ENCODE data around the gene SPEG. TPM values are rescaled to one million over a fixed set of nuclear protein-coding genes. Genes with fewer than 3 reads are reported as not detected.
"Not testable (repeated sequence)": the region's sequence is repeated elsewhere in the genome, so short reads cannot be mapped to it uniquely, and the experiment has no call there.

Gene SPEG
- total RNA-seq, 1 donor from 2014 or later = 14.2 TPM

DNA sequence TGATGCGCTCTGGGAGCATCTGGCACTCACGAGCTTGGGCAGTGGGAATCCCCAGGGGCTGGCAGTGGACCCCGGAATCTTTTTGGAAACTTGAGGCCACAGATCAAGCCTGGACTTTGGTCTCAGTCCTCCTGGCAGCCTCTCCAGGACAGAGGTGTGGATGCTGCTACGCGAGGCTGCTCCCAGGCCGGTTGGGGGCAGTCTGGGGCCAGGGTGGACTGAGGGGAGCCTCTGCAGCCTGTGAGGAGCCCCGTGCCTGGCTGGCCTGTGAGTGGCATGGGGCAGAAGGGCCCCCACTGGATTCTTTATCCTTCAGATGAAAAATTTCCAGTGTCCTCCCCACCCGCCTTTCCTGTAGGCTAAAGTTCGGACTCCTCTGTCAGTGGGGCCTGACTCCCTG, 29.2 kb upstream of the SPEG start:
- DNase-seq = no peak

DNA sequence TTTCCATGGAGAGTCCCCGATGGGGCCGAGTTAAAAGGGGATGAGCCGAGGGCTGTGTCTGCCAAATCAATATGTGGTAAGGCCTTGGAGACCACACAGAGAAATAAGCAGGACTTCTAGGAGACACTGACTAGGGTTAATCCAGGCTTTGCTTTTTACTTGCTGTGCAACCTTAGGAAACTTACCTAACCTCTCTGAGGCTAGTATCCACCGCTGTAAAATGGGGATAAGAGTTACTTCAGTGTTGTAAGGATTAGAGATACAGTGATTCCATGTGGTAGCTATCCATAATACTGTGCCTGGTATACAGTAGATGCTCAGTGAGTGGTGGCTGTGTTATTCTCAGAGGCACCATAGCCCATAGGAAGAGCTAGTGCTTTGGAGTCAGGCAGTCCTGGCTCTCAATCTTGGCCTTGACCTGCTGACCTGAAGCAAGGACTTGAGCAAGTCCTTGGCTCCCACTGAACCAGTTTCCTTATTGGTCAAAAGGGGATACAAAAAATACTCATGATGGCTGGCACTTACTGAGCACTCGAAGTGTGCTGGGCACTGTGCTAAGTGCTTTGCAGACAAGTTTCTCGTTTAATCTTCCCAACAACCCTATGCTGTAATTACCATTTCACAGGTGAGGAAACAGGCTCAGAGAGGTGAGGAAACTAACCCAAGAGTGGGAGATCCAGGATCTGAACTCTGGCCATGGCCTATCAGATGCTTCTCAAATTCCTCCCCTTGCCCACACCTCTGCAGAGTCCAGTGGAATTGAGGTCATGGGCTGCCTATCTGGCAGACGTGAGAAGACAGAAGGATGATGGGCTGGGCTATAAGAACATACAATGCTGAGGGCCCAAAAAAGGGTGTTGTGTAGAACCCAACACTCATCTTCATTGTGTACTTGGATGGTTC, 28.4 kb upstream of the SPEG start:
- no peak for DNase-seq

DNA sequence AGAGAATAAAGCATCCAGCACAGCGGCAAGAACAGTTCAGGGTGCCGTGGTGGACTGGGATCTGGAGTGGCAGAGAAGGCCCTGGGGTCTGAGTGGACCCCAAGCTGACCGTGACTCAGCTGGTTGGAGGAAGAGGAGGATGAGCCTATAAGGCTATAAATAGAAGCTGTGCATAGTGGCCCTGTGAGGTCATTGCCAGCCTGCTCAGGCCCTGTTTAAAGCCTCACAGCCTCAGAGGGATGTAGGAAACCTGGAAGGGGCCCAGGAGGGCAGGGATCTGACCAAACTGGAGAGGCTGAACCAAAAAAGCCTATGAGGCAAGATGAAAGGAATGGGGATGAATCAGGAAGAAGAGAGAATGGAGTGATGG, 27.8 kb upstream of the SPEG start:
- DNase-seq = no peak

DNA sequence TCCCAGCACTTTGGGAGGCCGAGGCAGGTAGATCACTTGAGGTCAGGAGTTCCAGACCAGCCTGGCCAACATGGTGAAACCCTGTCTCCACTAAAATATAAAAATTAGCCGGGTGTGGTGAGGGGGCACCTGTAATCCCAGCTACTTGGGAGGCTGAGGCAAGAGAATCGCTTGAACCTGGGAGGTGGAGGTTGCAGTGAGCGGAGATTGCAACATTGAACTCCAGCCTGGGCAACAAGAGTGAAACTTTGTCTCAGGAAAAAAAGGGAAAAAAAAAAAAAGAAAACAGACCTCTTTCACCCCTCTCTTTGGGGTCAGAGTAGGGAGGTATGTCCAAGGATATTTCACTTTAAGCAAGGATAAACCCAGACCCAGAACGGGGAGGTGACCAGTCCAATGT, 27.3 kb upstream of the SPEG start:
- not testable (repeated sequence) for DNase-seq

DNA sequence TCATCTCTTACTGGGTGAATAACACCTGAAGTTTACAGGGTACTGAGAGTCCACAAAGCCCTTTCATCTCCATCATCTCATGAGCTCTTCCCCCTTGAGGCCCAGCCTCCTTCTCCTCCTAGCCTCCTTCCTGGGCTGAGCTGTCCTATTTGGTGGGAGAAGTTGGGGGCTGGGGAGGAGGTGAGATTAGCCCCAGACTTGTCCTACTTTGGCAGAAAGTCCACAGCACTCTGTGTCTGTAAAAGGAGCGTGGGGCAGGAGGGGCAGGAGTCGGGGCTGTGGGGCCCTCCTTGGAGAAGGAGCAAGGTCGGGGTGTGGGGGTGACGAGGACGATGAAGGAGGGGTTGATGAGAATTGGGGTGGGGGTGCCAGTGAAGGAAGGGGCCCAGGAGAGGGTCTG, 26.4 kb upstream of the SPEG start:
- DNase-seq = no peak

DNA sequence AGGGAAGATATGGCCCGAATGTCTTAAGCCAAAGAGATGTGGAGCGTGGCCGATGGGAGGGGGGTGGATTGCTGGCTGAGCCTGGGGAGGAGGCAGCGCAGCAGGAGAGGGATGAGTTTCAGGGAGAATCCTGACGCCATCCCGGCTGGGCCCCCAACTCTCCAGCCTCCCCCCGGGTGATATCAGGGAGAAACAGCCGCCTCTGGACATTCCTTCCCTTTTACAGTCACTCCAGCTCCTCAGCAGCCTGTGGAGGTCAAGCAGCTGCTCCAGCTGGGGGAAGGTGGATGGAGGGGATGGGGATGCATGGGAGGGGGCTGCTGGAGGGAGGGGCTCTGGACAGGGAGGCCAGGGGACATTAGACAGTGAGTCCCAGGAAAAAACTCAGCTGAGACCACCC, 26.0 kb upstream of the SPEG start:
- no peak for DNase-seq

DNA sequence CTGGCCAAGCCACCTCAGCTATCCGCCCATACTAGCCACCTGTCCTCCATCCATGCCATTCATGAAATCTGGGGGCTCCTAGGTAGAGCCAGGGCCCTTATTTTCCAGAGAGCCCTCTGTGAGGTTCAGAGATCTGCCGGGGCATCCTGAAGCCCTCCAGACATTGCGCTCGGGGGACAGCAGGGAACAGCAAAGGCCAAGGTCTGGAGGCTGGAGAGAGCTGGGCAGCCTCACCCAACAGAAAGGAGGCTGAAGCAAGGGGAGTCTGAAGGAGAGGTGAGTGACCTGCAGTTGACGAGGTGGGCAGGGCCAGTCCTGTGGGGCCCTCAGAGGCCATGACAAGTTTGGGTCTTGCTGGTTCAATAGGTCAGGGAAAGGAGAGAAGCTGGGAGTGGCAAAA, 25.0 kb upstream of the SPEG start:
- DNase-seq = no peak

DNA sequence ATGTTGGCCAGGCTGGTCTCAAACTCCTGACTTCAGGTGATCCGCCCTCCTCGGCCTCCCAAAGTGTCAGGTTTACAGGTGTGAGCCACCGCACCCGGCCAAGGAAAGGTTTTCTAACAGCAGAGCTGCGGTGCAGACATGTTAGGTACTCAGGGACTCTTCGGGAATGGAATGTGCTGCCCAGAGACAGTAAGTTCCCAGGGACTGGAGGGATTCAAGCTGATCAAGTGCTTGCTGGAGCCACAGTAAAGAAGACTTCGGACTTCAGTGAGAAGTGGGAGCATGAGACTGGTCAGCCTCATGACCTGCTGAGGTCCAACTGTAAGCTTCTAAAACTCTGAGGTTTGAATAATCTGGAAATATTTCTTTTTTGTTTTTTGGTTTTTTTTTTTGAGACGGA, 24.3 kb upstream of the SPEG start:
- no peak for DNase-seq

DNA sequence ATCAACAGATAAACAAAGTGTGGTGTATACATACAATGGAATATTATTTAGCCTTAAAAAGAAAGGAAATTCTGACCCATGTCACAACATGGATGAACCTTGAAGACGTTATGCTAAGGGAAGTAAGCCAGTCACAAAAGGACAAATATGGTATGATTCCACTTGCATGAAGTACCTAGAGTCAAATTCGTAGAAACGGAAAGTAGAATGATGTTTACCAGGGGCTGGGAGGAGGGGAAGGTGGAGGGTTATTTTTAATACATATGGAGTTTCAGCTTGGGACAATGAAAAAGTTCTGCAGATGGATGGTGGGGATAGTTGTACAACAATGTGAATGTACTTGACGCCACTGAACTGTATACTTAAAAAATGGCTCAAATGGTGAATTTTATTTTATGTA, 19.8 kb upstream of the SPEG start:
- no peak for DNase-seq

DNA sequence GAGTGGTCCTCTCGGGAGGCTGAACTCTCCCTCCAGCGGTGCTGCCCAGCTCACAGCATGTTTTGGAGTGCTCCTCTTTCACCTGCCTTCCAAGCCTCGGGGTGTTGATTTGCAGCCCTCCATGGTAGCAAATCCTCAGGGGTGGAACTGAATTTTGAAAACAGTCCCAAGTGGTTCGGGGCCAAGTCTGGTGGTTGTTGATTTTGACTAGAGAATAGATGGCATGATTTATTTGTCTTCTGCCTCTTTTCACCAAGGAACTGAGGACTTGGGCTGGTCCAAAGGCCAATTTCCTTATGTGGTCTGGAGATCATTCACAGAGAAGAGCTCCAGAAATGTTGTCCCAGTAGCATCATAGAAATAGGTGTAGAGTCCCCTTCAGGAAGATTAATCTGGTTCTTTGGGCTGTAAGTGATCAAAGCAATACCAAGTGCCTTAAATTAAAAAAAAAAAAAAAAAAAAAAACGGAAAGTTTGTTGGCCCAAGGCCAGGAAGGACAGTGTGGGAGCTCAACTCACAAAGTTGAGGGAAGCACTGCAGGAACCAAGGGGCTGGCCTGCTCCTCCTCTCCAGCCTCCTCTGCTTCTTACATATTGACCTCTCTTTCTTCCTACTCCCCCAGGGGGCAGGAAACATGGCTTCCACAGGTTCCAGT, 18.9 kb upstream of the SPEG start:
- DNase-seq = no peak

DNA sequence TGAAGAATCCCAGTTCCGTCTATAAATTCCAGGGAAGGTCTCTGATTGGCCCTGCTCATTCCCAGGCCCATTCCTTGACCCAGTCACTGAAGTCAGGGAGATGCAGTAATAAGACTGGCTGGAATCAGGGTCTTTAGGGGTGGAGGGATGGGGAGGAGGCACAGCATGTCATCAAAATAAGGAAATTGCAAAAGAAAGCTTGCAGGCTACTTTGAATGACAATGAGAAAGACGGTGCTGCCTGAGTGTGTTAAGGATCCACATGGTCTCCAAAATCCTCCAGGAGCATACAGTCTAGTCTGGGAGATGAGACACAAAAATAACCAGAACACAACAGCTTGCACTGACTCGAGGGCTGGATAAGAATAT, 18.4 kb upstream of the SPEG start:
- no peak for DNase-seq

DNA sequence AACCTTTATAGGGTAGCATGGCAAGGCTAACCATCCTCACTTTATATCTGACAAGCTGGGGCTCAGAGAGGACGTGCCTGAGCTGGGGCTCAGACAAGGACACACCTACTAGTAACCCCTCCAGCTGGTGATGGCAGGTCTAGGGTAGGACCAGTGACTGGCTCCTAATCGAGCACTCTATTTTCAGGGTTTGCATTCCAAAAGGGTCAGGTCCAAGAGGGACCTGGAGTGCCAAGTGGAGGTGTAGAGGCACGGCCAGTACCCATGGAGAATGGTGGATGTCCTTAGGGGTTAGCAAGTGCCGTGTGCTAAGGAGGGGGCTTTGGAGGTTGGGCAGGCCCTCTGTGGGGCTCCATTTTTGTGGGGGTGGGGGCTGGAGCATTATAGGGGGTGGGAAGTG, 17.7 kb upstream of the SPEG start:
- DNase-seq = no peak

DNA sequence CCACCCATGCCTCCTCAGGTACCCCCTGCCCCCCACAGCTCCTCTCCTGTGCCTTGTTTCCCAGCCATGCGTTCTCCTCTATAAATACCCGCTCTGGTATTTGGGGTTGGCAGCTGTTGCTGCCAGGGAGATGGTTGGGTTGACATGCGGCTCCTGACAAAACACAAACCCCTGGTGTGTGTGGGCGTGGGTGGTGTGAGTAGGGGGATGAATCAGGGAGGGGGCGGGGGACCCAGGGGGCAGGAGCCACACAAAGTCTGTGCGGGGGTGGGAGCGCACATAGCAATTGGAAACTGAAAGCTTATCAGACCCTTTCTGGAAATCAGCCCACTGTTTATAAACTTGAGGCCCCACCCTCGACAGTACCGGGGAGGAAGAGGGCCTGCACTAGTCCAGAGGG, 17.3 kb upstream of the SPEG start:
- DNase-seq = no peak

DNA sequence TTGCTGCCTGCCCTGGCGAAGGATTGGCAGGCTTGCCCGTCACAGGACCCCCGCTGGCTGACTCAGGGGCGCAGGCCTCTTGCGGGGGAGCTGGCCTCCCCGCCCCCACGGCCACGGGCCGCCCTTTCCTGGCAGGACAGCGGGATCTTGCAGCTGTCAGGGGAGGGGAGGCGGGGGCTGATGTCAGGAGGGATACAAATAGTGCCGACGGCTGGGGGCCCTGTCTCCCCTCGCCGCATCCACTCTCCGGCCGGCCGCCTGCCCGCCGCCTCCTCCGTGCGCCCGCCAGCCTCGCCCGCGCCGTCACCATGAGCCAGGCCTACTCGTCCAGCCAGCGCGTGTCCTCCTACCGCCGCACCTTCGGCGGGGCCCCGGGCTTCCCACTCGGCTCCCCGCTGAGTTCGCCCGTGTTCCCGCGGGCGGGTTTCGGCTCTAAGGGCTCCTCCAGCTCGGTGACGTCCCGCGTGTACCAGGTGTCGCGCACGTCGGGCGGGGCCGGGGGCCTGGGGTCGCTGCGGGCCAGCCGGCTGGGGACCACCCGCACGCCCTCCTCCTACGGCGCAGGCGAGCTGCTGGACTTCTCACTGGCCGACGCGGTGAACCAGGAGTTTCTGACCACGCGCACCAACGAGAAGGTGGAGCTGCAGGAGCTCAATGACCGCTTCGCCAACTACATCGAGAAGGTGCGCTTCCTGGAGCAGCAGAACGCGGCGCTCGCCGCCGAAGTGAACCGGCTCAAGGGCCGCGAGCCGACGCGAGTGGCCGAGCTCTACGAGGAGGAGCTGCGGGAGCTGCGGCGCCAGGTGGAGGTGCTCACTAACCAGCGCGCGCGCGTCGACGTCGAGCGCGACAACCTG, 16.3 kb upstream of the SPEG start, which contains the start of gene DES:
TSS of gene DES (plus strand) at position 223 of the 857 bp plus-strand sequence. CDS start at position 309, 86 bp downstream.
- no peak for DNase-seq

DNA sequence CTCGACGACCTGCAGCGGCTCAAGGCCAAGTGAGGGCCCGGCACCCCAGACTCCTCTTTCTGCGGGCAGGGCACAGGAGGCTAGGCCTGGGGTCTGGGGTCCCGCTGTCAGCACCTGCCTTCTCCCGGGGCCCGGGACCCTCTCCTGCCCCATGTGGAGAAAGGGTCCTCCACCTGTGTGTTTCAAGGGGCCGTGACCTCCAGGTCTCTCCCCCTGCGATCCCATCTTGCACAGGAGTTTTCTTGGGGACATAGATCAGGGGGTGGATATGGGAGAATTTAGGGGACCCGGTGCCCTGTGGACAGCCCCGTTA, 15.7 kb upstream of the SPEG start:
- DNase-seq = no peak

DNA sequence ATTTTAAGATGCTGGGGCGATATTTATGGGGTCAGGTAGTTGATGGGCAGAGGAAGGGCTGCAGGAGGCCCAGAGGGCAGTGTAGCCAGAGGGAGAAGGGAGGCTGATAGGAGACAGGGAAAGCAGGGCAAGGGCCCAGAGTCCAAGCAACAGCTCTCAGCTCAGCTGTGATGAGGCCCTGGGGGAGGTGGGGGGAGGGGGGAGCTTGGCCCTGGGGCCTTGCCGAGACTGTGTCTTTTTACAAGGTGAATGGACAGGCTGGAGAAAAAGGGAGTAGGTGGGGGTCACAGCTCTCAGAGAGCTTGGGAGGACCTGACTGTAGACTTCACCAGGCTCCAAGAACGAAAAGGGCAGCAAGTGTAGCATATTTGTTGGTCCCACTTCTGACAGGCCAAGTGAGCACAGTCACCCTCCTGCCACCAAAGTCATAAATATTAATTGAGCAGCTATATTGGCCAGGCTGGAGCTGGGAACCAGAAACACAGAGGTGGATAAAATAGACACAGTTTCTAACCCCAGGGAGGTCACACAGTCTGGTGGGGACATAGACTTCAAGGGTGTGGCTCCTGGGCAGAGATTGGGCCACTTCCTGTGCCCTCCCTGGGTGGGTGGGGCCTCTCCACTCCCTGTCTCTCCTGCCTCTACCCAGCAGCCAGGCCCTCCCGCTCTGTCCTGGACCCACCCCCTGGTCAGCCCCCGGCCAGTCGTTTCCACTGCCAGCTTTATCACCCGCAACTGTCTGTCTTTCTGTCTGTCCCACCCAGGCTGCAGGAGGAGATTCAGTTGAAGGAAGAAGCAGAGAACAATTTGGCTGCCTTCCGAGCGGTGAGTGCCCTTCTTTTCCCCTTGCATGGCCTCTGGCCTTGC, 15.1 kb upstream of the SPEG start:
- no peak for DNase-seq

DNA sequence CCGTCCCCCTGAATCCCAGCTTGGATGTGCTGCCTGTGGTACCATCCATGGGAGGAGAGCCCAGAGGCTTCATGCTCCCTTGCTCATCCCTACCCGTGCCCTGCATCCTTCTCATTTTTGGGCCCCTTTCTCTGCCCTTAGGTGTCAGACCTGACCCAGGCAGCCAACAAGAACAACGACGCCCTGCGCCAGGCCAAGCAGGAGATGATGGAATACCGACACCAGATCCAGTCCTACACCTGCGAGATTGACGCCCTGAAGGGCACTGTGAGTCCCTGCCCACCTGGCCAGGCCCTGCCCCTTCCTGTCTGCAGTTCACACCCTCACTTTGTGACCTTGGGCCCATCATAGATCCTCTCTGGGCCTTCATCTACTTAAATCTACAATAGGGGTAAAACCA, 14.0 kb upstream of the SPEG start:
- no peak for DNase-seq

DNA sequence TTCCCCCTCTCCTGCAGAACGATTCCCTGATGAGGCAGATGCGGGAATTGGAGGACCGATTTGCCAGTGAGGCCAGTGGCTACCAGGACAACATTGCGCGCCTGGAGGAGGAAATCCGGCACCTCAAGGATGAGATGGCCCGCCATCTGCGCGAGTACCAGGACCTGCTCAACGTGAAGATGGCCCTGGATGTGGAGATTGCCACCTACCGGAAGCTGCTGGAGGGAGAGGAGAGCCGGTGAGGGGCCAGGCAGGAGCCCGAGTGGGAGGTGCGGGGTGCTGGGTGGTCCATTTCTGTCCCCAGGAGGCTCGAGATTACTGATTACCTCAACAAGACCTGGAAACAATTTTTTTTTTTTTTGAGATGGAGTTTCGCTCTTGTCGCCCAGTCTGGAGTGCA, 13.3 kb upstream of the SPEG start:
- DNase-seq = no peak

DNA sequence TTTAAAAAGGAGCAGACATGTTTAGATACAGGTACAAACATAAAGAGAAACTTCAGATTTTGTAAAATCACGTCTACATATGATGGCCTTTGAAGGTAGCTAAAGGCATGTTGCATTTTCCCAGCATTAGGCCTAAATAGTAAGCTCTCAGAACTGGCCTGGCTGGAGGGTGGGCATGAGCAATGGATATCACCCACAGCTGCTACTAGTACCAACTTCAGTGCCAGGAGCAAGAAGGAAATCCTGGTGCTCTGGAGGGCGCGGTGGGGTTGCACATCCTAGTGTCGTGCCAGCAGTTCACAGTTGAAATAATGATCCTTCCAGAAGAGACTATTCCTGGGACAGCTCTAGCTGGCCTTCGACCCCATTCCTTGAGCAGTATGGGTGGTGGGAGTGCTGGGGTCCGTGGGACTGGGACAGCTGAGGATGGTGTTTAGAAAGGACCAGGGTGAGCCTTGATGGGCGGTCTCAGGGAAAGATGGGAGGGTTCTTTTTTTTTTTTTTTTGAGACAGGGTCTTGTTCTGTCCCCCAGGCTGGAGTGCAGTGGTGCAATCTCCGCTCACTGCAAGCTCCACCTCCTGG, 11.6 kb upstream of the SPEG start:
- no peak for DNase-seq

DNA sequence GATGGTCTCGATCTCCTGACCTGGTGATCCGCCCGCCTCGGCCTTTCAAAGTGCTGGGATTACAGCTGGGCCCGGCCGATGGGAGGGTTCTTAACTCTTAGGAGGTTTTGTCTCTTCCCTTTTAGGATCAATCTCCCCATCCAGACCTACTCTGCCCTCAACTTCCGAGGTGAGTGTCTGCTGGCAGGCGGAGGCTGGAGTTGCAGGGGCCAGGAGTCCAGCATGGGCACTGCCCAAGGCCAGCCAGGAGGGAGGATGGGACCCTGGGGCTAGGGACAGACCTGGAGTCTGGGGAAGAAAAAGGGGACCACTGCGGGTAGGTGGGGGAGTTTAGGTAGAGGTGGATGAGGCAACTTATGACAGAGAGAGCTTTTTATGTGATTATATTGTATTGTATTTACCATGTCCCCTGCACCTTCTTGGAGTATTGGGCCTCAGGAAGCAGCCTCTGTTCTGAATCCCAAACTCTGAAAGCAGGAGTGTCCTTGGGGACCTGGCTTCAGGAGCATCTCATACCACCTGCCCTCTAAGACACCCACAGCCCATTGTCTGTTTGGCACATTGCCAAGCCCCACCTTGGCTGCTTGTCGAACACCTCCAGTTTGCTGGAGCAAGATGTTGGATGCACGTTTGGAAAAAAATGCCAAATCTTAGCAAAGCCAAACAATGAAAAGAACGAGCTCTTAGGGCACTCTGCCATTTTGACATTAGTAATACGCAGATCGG, 10.8 kb upstream of the SPEG start:
- DNase-seq = no peak

All from occipital lobe (tissue), 2 donors.